ENCODE data around the gene FAM98A. TPM values are rescaled to one million over a fixed set of nuclear protein-coding genes. Genes with fewer than 3 reads are reported as not detected.

FAM98A gene
- total RNA-seq, 2 donors from 2014 or later: 20.1 to 97.3 TPM

- H3K4me3 ChIP-seq: no peak overlapping the region
- DNase-seq: no peak
- H3K4me1 ChIP-seq: no peaks in the 10 kb centered on the region
- no peak overlapping the region for H3K27ac ChIP-seq
- no peaks in the 10 kb centered on the region for H3K9me3 ChIP-seq
- no peak for TF ChIP-seq POLR2A (IDR thresholded peaks at IDR 0.05)
- TF ChIP-seq CTCF (IDR thresholded peaks at IDR 0.05): no peak
- ATAC-seq: no peak
- 54 to 58% methylated on average over 2 of the region's 2 CpGs for WGBS, 2 donors
- no peaks in the 10 kb centered on the region for H3K36me3 ChIP-seq (replicated peaks in 1 of 2; ENCODE audit: insufficient read depth in 1 of 2, low read depth in 2 of 2)
- H3K27me3 ChIP-seq: no peaks in the 10 kb centered on the region
- intact Hi-C loops (cut with DNase I): no loop called here
Observed at GRCh38 chr2:33607905-33608304, 8.8 kb upstream of the FAM98A start.

- Histone ChIP-seq H3K9me3 (no peaks in the 10 kb centered on the region), H3K36me3 (replicated peaks in 1 of 2; ENCODE audit: insufficient read depth in 1 of 2, low read depth in 2 of 2) (no peaks in the 10 kb centered on the region), H3K27ac (no peak overlapping the region), H3K4me3 (no peak overlapping the region), H3K27me3 (no peaks in the 10 kb centered on the region), H3K4me1 (no peaks in the 10 kb centered on the region)
- 42 to 71% methylated on average over 4 of the region's 4 CpGs for WGBS, 2 donors
- DNase-seq: no peak
- ATAC-seq: no peak
- intact Hi-C loops (cut with DNase I): no loop called here
- no peak for TF ChIP-seq CTCF (IDR thresholded peaks at IDR 0.05)
- no peak for TF ChIP-seq POLR2A (IDR thresholded peaks at IDR 0.05)
Observed at GRCh38 chr2:33607251-33607721, 8.2 kb upstream of the FAM98A start.

- TF ChIP-seq CTCF (IDR thresholded peaks at IDR 0.05): no peak
- TF ChIP-seq POLR2A (IDR thresholded peaks at IDR 0.05): no peak
- intact Hi-C loops (cut with DNase I): no loop called here
- H3K9me3 ChIP-seq: no peaks in the 10 kb centered on the region
- H3K36me3 ChIP-seq (replicated peaks in 1 of 2; ENCODE audit: insufficient read depth in 1 of 2, low read depth in 2 of 2): no peaks in the 10 kb centered on the region
- ATAC-seq (no peak), DNase-seq (no peak)
- 94 to 97% methylated on average over 7 of the region's 7 CpGs for WGBS, 2 donors
- no peaks in the 10 kb centered on the region for H3K4me1 ChIP-seq
- H3K27me3 ChIP-seq: no peaks in the 10 kb centered on the region
- H3K27ac ChIP-seq: no peak overlapping the region
- no peak overlapping the region for H3K4me3 ChIP-seq
Observed at GRCh38 chr2:33606622-33607021, 7.5 kb upstream of the FAM98A start.

GRCh38 chr2:33606100-33606499, 7.0 kb upstream of the FAM98A start:
- H3K4me1 ChIP-seq: no peaks in the 10 kb centered on the region
- DNase-seq (no peak), ATAC-seq (no peak)
- WGBS, 2 donors: 89 to 95% methylated on average over 4 of the region's 4 CpGs
- TF ChIP-seq POLR2A (IDR thresholded peaks at IDR 0.05): no peak
- no peak for TF ChIP-seq CTCF (IDR thresholded peaks at IDR 0.05)
- no peaks in the 10 kb centered on the region for H3K9me3 ChIP-seq
- H3K36me3 ChIP-seq (replicated peaks in 1 of 2; ENCODE audit: insufficient read depth in 1 of 2, low read depth in 2 of 2): no peaks in the 10 kb centered on the region
- intact Hi-C loops (cut with DNase I): no loop called here
- H3K4me3 ChIP-seq: no peak overlapping the region
- no peaks in the 10 kb centered on the region for H3K27me3 ChIP-seq
- H3K27ac ChIP-seq: no peak overlapping the region

GRCh38 chr2:33605056-33605455, 6.0 kb upstream of the FAM98A start:
- H3K27me3 ChIP-seq: no peaks in the 10 kb centered on the region
- WGBS, 2 donors: 74 to 78% methylated on average over 6 of the region's 6 CpGs
- DNase-seq: no peak
- no peak for TF ChIP-seq POLR2A (IDR thresholded peaks at IDR 0.05)
- no peak for TF ChIP-seq CTCF (IDR thresholded peaks at IDR 0.05)
- H3K27ac ChIP-seq: no peak overlapping the region
- no peaks in the 10 kb centered on the region for H3K36me3 ChIP-seq (replicated peaks in 1 of 2; ENCODE audit: insufficient read depth in 1 of 2, low read depth in 2 of 2)
- no peak overlapping the region for H3K4me3 ChIP-seq
- intact Hi-C loops (cut with DNase I): no loop called here
- no peak for ATAC-seq
- H3K9me3 ChIP-seq: no peaks in the 10 kb centered on the region
- H3K4me1 ChIP-seq: no peaks in the 10 kb centered on the region
